GM12872 (cell line): Measurements from ENCODE around the gene TIMP3.

ENCODE experiments used
- TF ChIP-seq, protein P1 (sequence below): IDR thresholded peaks from 3 replicates; pipeline ENCODE4 v1.5.1; 2011; ENCODE audit warnings: low read depth, mild to moderate bottlenecking, low read length, moderate library complexity; ENCODE audit not compliant: insufficient read depth

TIMP3 gene

DNA sequence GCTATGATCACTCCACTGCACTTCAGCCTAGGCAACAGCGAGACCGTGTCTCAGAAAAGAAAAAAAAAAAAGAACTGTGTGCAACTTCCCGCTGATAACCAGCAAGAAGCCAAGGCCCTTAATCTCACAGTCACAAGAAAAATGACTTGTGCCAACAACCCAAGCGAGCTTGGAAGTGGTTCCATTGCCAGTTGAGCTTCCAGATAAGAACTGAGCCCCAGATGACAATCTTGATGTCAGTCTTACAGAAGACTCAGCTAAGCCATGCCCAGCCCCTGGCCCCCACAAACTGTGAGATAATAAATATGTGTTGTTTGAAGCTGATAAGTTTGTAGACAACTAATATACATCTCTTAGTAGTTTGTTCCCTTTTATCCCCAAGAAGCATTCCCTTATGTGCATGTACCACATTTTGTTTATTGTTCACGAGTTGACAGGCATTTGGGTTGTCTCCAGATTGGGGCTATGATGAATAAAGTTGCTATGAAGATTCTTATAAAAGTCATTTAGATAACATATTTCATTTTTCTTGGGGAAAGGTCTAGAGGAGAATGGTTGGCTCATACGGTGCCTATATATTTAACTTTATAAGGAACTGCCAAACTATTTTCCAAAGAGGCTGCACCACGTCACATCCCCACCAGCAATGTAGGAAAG lies 85.9 kb downstream of the TIMP3 start:
- TF ChIP-seq, protein P1, sequence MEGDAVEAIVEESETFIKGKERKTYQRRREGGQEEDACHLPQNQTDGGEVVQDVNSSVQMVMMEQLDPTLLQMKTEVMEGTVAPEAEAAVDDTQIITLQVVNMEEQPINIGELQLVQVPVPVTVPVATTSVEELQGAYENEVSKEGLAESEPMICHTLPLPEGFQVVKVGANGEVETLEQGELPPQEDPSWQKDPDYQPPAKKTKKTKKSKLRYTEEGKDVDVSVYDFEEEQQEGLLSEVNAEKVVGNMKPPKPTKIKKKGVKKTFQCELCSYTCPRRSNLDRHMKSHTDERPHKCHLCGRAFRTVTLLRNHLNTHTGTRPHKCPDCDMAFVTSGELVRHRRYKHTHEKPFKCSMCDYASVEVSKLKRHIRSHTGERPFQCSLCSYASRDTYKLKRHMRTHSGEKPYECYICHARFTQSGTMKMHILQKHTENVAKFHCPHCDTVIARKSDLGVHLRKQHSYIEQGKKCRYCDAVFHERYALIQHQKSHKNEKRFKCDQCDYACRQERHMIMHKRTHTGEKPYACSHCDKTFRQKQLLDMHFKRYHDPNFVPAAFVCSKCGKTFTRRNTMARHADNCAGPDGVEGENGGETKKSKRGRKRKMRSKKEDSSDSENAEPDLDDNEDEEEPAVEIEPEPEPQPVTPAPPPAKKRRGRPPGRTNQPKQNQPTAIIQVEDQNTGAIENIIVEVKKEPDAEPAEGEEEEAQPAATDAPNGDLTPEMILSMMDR, result no peak

DNA sequence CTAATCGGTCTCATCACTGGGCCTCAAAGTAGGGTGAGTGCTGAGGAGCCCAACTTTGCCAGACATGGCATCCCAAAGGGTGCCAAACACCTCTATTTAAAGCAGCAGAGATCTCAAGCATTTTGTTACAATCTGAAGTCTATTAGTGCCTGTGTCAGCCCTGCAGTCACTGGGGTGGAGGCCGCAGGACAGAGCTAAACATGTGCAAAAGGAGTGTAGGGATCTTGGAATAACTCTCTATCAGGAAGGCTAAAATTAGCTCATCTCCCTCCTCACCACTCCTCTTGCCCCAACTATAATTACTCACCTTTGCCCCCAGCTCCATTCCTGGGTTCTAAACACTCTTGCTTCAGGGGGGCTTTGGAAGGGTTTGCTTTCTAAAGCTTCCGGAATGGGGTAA lies 87.5 kb downstream of the TIMP3 start:
- TF ChIP-seq, protein P1, result no peak

DNA sequence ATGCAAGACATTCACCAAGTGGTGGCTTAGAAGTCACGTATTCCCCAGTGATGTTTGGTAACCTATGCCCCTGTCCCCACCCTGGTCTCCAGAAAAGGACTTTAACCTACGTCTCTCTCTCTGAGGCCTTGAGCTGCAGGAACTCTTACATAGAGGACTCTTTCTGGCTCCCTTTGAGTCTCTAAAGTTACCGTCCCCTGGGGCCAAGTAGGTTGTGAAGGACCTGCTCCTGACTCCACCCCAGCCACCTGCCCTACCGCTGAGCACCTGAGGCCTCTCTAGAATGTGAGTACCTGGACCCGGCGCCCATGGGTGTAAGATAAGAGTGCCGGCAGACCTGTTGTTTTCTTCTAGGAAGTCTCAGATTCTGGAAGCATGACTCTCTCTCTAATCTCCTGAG lies 95.4 kb downstream of the TIMP3 start:
- TF ChIP-seq, protein P1, result no peak

DNA sequence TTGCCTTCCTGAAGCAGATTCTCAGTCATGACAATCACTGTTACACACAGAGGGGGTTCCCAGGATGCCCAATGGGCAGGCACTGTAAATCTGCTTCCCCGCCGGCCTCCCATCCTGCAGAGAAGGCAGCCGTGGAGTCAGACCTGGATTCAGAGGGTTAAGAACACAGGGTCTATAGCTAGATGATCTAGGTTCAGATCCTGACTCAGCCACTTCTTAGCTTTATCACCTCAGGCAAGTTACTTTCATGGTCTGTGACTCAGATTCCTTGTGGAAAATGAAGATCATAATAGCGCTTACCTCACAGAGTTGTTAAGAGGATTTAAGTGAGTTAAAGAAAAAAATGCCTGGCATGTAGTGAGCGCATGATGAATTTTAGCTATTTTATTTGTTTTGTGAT lies 95.9 kb downstream of the TIMP3 start:
- TF ChIP-seq, protein P1, result no peak

DNA sequence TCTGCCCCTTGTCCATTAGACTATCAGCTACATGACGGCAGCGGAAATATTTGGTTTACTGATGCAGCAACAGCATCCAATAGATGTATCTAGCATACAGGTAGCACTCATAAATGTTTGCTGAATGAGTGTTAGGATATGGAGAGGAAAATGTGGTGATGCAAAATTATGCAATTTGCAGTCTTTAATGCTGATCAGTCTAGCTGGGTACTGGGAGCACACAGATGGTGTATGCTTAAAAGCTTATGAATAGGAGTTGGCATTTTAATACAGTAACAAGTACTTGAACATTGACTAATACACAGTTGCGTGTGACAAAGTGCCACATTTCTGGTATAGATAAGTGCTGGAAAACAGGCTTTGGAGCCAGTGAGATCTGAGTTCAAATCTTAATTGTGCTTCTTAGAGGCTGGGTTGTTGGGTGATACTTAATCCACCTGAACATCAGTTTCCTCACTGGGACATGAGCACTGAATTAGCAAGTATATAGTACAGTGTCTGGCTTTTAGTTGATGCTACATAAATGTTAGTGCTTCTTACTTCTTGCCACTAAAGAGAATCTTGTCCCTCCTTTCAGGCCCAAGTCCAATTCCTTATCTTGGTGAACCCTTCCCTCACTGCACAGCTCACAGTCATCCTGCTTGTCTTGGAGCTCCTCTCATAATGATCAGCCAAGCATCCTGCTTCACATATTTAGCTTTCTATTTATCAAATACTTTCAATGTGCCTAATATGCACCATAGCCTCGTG lies 99.6 kb downstream of the TIMP3 start:
- TF ChIP-seq, protein P1, result no peak

DNA sequence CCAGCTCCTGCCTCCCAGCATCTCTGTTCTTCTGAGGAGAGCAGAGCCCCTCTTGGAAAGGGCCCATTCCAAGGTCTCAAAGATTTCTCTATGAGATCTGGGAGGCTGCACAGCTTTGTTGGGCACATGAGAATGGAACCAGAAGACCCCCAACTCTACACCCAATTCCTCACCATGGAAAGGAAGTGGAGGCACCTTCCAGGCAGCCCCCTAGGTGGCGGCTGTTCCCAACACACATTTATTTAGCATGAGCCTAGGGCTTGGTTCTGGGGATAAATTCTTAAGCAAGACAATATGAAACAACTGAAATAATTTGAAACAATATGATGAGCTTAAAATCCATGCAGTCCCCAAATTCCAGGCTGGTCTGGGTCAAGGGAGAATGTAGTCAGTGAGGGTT lies 100.4 kb downstream of the TIMP3 start:
- TF ChIP-seq, protein P1, result no peak

DNA sequence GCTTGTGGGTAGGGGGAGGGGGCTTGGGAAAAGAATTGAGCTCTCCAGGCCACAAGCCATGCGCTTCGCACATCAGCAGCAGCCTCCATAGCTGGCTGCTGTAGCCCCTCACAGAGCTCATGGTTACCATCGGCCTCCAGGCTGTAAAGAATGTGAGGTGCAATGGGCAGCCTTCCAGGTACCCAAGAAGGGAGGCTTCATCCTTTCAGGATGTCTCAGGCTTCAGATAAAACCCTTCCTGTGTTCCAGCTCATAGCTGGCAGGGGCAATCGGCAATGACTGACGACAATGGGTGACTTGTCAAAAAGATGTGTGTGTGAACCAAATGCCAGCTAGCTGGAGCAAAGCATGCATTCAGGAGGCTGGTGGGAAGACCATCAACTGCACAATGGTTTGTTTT lies 102.0 kb downstream of the TIMP3 start:
- TF ChIP-seq, protein P1, result no peak
